H1 (cell line): ENCODE results near the gene ZCWPW2.

Experiments used
- CEBPB ChIP-seq: IDR thresholded peaks from 2 replicates; pipeline ENCODE4 v1.6.1; 2012; ENCODE audit warnings: low read depth, low read length
- CHD2 ChIP-seq: IDR thresholded peaks from 2 replicates; pipeline ENCODE4 v1.6.1; 2012; ENCODE audit warnings: low read length, improper control_type of control experiment
- EP300 ChIP-seq, 2 experiments: IDR thresholded peaks; 1 replicate in 1 of 2; 2 replicates in 1 of 2; pipeline ENCODE4 v1.6.1; 2011 to 2012; ENCODE audit warnings: low read depth in 2 of 2, low read length in 2 of 2, mild to moderate bottlenecking in 2 of 2, borderline replicate concordance in 1 of 2, inconsistent platforms in 1 of 2, moderate library complexity in 1 of 2
- EZH2 ChIP-seq: fragments of 200-600 bp; sonication (generic); IDR thresholded peaks from 2 replicates; pipeline ENCODE4 v1.7.1; 2012; ENCODE audit warnings: low read depth, mild to moderate bottlenecking, moderate library complexity, low read length, inconsistent platforms; ENCODE audit not compliant: severe bottlenecking
- GTF2F1 ChIP-seq: IDR thresholded peaks from 2 replicates; pipeline ENCODE4 v1.6.1; 2012; ENCODE audit warnings: low read depth, low read length, improper control_type of control experiment, borderline replicate concordance
- KDM1A ChIP-seq: fragments of 200-600, 300-600 bp; sonication (generic); IDR thresholded peaks from 2 replicates; pipeline ENCODE4 v1.7.1; 2016; ENCODE audit warnings: mild to moderate bottlenecking, low read length, borderline replicate concordance
- POLR2A ChIP-seq, 2 experiments: IDR thresholded peaks; 1 replicate in 1 of 2; 2 replicates in 1 of 2; pipeline ENCODE4 v1.6.1; 2011; ENCODE audit warnings: low read depth in 2 of 2, low read length in 2 of 2, mild to moderate bottlenecking in 2 of 2; ENCODE audit errors: control extremely low read depth in 1 of 2
- POLR2AphosphoS5 ChIP-seq: IDR thresholded peaks from 2 replicates; pipeline ENCODE4 v1.6.1; 2011; ENCODE audit warnings: low read depth, low read length
- RAD21 ChIP-seq, 2 experiments: IDR thresholded peaks in 1 of 2; conservative IDR thresholded peaks in 1 of 2; 2 replicates each; pipeline ENCODE4 v1.6.1; 2011; ENCODE audit warnings: low read depth in 2 of 2, low read length in 2 of 2, improper control_type of control experiment in 1 of 2, inconsistent platforms in 1 of 2, mild to moderate bottlenecking in 1 of 2, moderate library complexity in 1 of 2
- SAP30 ChIP-seq: fragments of 300-600 bp; sonication (generic); IDR thresholded peaks from 2 replicates; pipeline ENCODE4 v1.7.1; 2012; ENCODE audit warnings: low read length, moderate library complexity, mild to moderate bottlenecking, inconsistent platforms; ENCODE audit not compliant: insufficient read depth, insufficient replicate concordance
- SUZ12 ChIP-seq: fragments of 200-600 bp; sonication (generic); IDR thresholded peaks from 2 replicates; pipeline ENCODE4 v1.6.1; 2012; ENCODE audit warnings: mild to moderate bottlenecking, inconsistent platforms, low read length, moderate library complexity, mixed read lengths
- ZNF274 ChIP-seq: IDR thresholded peaks from 2 replicates; pipeline ENCODE4 v1.7.0; 2012; ENCODE audit warnings: low read length, borderline replicate concordance; ENCODE audit errors: extremely low read depth
- TF ChIP-seq, protein P1 (sequence below), 3 experiments: IDR thresholded peaks; 1 replicate in 2 of 3; 2 replicates in 1 of 3; pipeline versions ENCODE4 v1.5.1 to v1.6.1; 2011; ENCODE audit warnings: low read length in 3 of 3, mild to moderate bottlenecking in 3 of 3, inconsistent platforms in 2 of 3, low read depth in 1 of 3, moderate library complexity in 1 of 3; ENCODE audit not compliant: insufficient read depth in 1 of 3; ENCODE audit errors: control extremely low read depth in 1 of 3
- TF ChIP-seq, protein P2 (sequence below): IDR thresholded peaks from 2 replicates; pipeline ENCODE4 v1.6.1; 2011; ENCODE audit warnings: low read depth, mild to moderate bottlenecking, low read length; ENCODE audit not compliant: insufficient read depth

DNA sequence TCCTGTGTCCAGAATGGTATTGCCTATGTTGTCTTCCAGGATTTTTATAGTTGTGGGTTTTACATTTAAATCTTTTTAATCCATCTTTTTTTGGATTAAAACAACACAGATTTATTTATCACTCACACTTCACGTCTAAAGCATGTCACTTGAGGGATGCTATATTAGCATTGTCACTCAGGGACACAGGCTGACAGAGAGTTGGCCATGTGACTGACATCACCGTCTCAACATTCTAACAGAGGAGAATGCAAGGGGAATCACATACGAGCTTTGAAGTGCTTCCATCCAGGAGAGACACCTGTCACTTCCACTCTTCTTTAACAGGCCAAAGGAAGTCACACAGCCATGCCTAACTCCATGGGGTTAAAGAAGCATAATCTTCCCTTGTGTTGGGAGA lies 204.7 kb downstream of the ZCWPW2 start:
- TF ChIP-seq RAD21 (IDR thresholded peaks at IDR 0.05 in 1 of 2, conservative IDR thresholded peaks at IDR 0.05 in 1 of 2; ENCODE audit: low read depth in 2 of 2, low read length in 2 of 2) (no peak), POLR2A (IDR thresholded peaks at IDR 0.05; ENCODE audit: control extremely low read depth in 1 of 2, low read depth in 2 of 2, low read length in 2 of 2) (no peak), GTF2F1 (no peak), EZH2 (no peak), ZNF274 (no peak), POLR2AphosphoS5 (no peak), EP300 (IDR thresholded peaks at IDR 0.05; ENCODE audit: borderline replicate concordance in 1 of 2, low read depth in 2 of 2, low read length in 2 of 2) (no peak), KDM1A (no peak), CEBPB (no peak), SUZ12 (no peak), CHD2 (no peak), SAP30 (no peak)
- TF ChIP-seq, protein P1, sequence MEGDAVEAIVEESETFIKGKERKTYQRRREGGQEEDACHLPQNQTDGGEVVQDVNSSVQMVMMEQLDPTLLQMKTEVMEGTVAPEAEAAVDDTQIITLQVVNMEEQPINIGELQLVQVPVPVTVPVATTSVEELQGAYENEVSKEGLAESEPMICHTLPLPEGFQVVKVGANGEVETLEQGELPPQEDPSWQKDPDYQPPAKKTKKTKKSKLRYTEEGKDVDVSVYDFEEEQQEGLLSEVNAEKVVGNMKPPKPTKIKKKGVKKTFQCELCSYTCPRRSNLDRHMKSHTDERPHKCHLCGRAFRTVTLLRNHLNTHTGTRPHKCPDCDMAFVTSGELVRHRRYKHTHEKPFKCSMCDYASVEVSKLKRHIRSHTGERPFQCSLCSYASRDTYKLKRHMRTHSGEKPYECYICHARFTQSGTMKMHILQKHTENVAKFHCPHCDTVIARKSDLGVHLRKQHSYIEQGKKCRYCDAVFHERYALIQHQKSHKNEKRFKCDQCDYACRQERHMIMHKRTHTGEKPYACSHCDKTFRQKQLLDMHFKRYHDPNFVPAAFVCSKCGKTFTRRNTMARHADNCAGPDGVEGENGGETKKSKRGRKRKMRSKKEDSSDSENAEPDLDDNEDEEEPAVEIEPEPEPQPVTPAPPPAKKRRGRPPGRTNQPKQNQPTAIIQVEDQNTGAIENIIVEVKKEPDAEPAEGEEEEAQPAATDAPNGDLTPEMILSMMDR (IDR thresholded peaks at IDR 0.05; ENCODE audit: control extremely low read depth in 1 of 3, insufficient read depth in 1 of 3, low read depth in 1 of 3, low read length in 3 of 3): no peak
- TF ChIP-seq, protein P2, sequence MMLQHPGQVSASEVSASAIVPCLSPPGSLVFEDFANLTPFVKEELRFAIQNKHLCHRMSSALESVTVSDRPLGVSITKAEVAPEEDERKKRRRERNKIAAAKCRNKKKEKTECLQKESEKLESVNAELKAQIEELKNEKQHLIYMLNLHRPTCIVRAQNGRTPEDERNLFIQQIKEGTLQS: no peak
